Measurements from ENCODE around the gene TRPM1. TPM values are rescaled to one million over a fixed set of nuclear protein-coding genes. Genes with fewer than 3 reads are reported as not detected.
A peak's percentile ranks its signal among the peaks of the same experiment; 100 is the strongest.

The TRPM1 gene
- total and polyA plus RNA-seq, 9 of the 15 experiments (the other 6 are each of a cell fraction or from before 2014, with no cell fraction given) = 0.01 to 0.06 (median 0.03) TPM; not detected in 5

GRCh38 chr15:30979457-30979856 lies 122.1 kb downstream of the TRPM1 start:
- intact Hi-C loops (cut with micrococcal nuclease) = no loop called here
- peaks cover 0 to 3% of the 10 kb centered on the region in 2 experiments; a peak in 1 of 5 replicates for H3K4me1 ChIP-seq (replicated peaks in 1 of 2; ENCODE audit: control insufficient read depth in 2 of 2, insufficient read depth in 2 of 2, low read length in 2 of 2)
- no peak for DNase-seq (ENCODE audit: extremely low read depth in 1 of 4, low spot score in 3 of 4)
- H3K9me1 ChIP-seq (ENCODE audit: control insufficient read depth, insufficient read depth, low read length) = no peaks in the 10 kb centered on the region
- ATAC-seq = no peak
- no peak overlapping the region for H3K4me3 ChIP-seq
- H3K27me3 ChIP-seq (ENCODE audit: control insufficient read depth in 2 of 2, insufficient read depth in 2 of 2, low read length in 2 of 2) = no peaks in the 10 kb centered on the region
- no peaks in the 10 kb centered on the region for H3K79me2 ChIP-seq (ENCODE audit: control insufficient read depth, insufficient read depth, low read length)
- BruUV-seq (replicated peaks) = no TSS peak
- TF ChIP-seq ZNF143 (CRISPR knock-in tag; IDR thresholded peaks at IDR 0.05) (no peak), BRD9 (IDR thresholded peaks at IDR 0.05; ENCODE audit: low read depth, partially characterized antibody) (no peak), ZBTB33 (CRISPR knock-in tag; IDR thresholded peaks at IDR 0.05) (0 out of 2 replicates have a peak, but pooled peaks have one; percentile 21), STAT5B (CRISPR knock-in tag; IDR thresholded peaks at IDR 0.05) (no peak)
- ChIA-PET CTCF (ENCODE audit: low intra/inter-chr PET ratio) (no interaction called here), POLR2A (interaction anchor here (1.7 kb wide), 1 partner anchor 12 kb away, joined by 3 read pairs; the partner anchor contains the start of gene MTMR10)
- no peak overlapping the region for H3K4me2 ChIP-seq (ENCODE audit: insufficient read depth, low read length)
- no peak overlapping the region for H3K9ac ChIP-seq (ENCODE audit: insufficient read depth in 1 of 2, low read depth in 2 of 2, low read length in 2 of 2)
- no peak overlapping the region for H3K27ac ChIP-seq (ENCODE audit: extremely low read depth, low read depth, low read length)
- no peak overlapping the region for H2AFZ ChIP-seq (ENCODE audit: low read depth, low read length)
- no peaks in the 10 kb centered on the region for H3K9me3 ChIP-seq (replicated peaks; ENCODE audit: control insufficient read depth, insufficient read depth, low read depth, low read length)
- in situ Hi-C loops (cut with MboI) = no loop called here
- peaks cover 13% of the 10 kb centered on the region for H4K20me1 ChIP-seq (replicated peaks; ENCODE audit: control insufficient read depth, insufficient read depth, low read length)
- 88% methylated on average over 5 of the region's 5 CpGs for WGBS (ENCODE audit: insufficient coverage, low coverage, missing lambda C conversion rate)
- no peak for FAIRE-seq
- H3K36me3 ChIP-seq (ENCODE audit: control insufficient read depth, insufficient read depth, low read length) = peaks cover 4% of the 10 kb centered on the region; the same call in 2 of the 3 replicates
